ENCODE results near the gene GABRE.

Gene GABRE

DNA sequence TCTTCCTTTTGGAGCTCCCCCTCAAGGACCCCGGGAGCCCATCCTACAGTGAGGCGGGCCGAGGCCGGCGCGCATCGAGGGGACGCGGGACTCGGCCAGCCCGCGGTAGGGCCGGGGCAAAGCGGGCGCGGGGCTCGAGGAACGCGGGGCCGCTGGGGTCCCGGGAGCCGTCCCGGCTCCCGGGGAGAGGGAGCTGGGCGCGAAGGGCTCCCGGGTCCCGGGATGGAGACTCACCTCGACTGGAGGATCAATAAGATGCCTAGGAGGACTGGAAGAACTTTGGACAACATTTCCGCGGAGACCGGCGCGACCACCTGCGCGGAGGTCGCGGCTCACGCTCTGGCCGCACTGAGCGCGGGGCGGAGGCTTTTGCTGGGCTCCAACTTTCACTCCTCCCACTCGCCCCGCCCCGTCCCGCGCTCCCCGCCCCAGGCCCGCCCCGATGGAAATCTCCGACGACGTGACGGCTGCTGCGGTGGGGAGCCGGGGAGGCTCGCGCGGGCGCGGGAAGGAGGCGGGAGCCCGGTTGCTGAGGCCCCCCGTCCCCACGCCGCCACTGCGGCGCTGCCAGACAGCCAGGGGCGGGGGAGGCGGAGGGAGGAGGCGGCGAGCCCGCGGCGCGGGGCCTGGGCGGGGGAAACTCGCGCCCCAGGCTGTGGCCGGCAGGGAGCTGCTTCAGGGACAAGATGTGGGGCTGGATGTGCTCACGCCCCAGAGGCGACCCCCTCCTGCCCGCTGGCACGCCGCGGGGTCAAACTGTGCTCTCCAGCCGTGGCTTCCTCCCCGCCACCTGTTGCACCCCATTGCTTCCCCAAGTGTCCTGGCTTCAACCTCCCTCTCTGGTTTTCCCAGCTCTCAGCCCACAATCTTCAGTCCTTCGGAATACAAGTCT, at the start of gene GABRE:
GABRE (minus strand) TSS at position 341 of the 892 bp plus-strand sequence; CDS start at position 290, 51 bp downstream.
- DNase-seq, result no peak

DNA sequence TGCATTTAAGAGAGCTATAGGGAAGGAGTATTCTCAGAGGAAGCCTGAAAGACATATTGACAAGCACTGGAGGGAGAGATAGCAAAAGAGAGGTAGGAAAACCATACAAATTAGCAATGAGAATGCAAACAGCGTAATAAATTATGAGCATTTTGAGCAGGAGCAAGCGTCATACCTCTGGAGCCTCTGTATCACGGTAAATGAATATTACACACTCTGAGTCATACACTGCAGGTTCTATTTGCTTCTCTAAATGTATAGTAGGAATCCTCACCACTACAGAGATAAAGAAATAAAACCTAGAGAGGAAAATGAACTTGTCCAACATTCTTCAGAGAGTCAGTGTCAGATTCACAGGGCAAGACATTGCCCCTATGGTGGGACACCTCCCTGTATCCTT, 46.4 kb upstream of the GABRE start:
- no peak for DNase-seq

- DNase-seq, result no peak
Observed at GRCh38 chrX:151999813-152000212, 25.3 kb upstream of the GABRE start.

DNA sequence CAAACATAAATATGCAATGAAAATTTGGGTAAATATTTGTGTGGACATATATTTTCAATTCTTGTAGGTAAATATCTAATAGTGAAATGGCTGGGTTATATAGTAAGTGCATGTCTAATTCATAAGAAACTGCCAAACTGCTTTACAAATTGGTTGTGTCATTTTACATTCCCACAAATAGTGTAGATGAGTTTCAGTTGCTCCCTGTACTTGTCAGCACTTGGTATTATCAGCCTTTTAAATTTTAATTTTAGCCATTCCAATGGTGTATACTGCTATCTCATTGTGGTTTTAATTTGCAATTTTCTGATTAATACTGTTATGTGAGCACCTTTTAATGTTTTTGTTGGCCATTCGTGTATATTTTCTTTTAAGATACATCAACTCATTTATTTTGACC, 23.1 kb upstream of the GABRE start:
- DNase-seq, result no peak

GRCh38 chrX:151996347-151996746, 21.9 kb upstream of the GABRE start:
- no peak for DNase-seq

GRCh38 chrX:151994476-151994875, 20.0 kb upstream of the GABRE start:
- DNase-seq, result no peak

GRCh38 chrX:151988706-151989299, 14.3 kb upstream of the GABRE start:
- DNase-seq, result no peak

GRCh38 chrX:151987108-151987507, 12.6 kb upstream of the GABRE start:
- DNase-seq, result no peak

- DNase-seq, result no peak
Observed at GRCh38 chrX:151985955-151986354, 11.5 kb upstream of the GABRE start.

DNA sequence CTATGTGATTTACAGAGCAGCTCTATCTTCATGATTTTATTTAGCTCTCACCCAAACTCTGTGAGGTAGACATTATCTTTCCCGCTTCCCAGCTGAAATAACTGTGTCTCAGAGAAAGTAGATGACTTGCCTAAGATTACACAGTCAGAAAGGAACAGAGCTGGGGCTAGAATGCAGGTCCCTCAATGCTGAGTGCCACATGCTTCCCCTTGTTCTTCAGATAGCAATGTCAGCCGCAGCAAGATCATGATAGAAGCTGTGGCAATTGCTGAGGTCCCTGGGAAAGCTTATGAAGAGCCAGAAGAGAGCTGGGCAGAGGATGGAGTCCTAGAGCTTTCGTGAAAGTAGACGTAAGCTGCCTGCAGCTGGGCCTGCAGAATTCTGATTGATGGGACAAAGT, 11.1 kb upstream of the GABRE start:
- no peak for DNase-seq

DNA sequence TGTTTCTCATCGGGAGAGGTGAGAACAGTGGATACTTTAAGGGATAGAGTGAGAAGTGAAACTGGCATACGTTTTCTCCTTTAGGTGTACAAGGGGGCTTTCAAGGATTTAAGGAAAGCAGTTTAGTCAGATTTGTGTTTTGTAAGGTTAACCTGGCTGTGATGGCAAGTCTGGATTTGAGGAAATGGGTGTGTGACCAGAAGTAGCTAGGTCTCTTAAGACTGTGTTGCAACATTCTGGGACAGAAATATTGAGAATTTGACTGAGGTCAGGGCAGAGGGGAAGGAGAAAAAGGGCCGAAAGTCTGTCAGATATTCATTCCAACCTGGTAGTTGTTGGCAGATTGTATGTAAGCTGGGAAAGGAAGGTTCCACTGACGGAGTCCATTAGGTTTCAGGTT, 10.4 kb upstream of the GABRE start:
- DNase-seq, result no peak

DNA sequence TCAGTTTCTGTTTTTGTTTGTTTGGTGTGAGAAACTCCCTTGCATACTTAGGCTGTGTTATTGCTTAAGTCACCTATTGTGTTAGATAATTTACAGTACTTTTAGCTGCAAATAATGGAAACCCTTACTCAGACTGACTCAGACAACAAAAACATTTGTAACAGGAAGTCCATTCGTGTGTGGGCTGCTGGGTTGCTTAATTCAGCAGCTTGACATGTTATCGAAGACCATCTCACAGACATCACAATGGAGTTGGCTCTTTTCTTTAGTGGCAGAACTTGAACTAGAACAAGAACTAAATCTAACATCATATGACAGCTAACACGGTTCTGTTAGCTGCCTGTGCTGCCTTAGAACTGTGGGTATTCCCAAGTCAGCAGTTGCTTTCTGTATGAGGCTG, 9.9 kb upstream of the GABRE start:
- DNase-seq, result no peak

- no peak for DNase-seq
Observed at GRCh38 chrX:151983186-151983585, 8.7 kb upstream of the GABRE start.

GRCh38 chrX:151982222-151982621, 7.7 kb upstream of the GABRE start:
- no peak for DNase-seq

GRCh38 chrX:151981129-151981528, 6.7 kb upstream of the GABRE start:
- DNase-seq, result no peak

DNA sequence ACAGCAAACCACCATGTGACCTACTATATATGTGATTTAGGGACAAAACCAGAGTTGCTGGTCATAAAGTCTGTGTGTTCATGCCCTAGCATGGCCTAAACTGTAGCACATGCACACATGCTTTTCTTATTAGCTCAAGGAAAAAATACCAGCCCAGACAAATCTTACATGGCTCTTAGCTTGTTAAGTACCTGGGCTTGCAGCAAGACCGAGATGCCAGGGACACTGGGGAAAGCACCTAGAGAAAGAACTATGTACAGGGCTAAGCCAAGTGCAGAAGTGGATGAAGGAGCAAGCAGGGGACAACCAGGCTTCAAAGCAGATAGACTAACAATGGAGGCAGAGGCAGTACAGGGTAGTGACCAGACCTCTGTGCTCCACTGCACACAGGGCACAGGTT, 3.4 kb upstream of the GABRE start:
- no peak for DNase-seq

DNA sequence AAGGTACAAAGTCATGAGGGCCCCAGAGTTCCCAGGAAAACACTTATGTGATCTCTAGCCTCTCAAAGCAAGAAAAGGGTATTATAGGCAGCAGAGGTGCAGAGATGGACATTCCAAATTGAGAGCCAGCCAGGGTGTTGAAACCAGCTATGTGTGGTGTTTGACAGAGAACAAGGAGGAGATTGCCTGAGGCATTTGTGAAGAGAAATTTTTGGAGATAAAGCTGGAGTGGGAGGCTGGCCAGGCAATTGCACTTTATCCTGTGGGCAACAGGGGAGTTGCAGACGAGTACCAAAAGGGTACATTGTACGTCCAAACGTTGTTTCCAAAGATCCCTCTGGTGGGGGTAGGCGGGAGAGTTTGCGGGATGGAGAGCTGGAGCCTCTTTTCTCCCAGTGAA, 2.5 kb upstream of the GABRE start:
- DNase-seq, result no peak

GRCh38 chrX:151975736-151976275, 1.3 kb upstream of the GABRE start:
- DNase-seq, result no peak

GRCh38 chrX:151975228-151975593, 735 bp upstream of the GABRE start:
- no peak for DNase-seq

GRCh38 chrX:151973851-151974335, 583 bp downstream of the GABRE start:
- no peak for DNase-seq

DNA sequence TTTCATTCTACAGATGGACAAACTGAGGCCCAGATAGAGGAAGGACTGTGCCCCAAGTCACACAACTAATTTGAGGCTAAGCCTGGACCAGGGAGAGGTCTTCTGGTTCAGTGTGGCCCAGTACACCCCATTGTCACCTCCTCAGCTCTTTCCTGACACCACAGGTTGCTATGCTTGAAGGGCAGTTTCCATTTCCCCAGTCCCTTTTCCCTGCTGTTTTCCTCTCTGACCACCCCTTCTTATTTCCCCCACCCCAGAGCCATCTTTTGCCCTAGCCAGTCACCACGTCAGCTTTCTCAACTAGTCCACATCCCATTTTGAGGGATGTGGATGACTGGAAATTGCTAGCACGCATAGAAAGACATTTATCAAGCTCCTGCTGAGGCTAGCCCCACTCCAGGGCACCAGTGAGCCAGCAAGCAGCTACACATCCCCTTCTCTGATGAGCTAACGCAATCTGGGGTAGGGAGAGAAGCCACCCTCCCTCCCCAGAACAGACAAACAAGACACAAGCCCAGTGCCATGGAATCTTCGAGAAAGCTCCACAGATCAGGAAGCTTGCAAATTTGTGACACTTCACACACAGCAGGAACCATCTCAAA, 1.3 kb downstream of the GABRE start:
- no peak for DNase-seq

GRCh38 chrX:151970661-151971060, 3.8 kb downstream of the GABRE start:
- no peak for DNase-seq

- no peak for DNase-seq
Observed at GRCh38 chrX:151970027-151970426, 4.4 kb downstream of the GABRE start.

DNA sequence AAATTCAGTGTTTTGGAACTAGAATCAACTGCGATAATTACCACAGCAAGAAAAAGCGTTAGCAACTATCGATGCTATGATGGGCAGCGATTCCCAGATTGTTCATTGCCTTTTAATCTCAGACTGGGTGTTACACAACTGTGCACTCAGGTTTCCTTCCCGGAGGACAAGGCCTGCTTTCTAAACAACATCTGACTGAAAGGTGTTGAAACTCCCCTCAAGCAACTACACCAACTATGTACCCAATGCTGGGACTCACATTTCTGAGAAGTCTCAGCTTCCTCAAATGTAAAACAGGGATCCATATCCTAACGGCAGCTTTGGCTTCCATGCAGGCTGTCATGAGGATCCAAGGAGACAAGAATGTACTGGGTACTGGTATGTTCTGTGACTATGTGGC, 8.2 kb downstream of the GABRE start:
- no peak for DNase-seq
